ENCODE data around the gene KRAS.
A peak's percentile ranks its signal among the peaks of the same experiment; 100 is the strongest.

The KRAS gene

DNA sequence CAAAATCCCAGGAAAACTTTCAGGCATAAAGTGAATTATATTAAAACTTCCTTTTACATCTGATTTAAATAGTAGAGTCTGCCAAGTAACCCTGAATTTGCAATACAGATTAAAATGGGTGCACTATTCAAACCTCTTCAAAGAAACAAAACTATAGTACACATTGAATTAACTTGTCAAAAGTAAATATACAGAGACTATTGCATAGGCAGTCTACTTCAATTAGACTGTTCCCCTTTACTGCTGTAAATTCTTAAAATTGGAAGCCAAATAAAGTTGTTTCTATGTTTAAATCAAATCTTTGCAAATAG is 7.1 kb downstream of the KRAS start:
- H3K79me2 ChIP-seq (ENCODE audit: insufficient read depth, low read depth): peaks cover 70% of the 10 kb centered on the region
- TF ChIP-seq, protein P1, sequence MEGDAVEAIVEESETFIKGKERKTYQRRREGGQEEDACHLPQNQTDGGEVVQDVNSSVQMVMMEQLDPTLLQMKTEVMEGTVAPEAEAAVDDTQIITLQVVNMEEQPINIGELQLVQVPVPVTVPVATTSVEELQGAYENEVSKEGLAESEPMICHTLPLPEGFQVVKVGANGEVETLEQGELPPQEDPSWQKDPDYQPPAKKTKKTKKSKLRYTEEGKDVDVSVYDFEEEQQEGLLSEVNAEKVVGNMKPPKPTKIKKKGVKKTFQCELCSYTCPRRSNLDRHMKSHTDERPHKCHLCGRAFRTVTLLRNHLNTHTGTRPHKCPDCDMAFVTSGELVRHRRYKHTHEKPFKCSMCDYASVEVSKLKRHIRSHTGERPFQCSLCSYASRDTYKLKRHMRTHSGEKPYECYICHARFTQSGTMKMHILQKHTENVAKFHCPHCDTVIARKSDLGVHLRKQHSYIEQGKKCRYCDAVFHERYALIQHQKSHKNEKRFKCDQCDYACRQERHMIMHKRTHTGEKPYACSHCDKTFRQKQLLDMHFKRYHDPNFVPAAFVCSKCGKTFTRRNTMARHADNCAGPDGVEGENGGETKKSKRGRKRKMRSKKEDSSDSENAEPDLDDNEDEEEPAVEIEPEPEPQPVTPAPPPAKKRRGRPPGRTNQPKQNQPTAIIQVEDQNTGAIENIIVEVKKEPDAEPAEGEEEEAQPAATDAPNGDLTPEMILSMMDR (conservative IDR thresholded peaks at IDR 0.05; ENCODE audit: low read depth, low read length): no peak
- H3K36me3 ChIP-seq (ENCODE audit: insufficient read depth): peaks cover 11% of the 10 kb centered on the region; the same call in 1 of the 2 replicates
- H3K9ac ChIP-seq: no peak overlapping the region
- no peak overlapping the region for H2AFZ ChIP-seq (ENCODE audit: low read depth)
- no peaks in the 10 kb centered on the region for H3K27me3 ChIP-seq (ENCODE audit: insufficient read depth, low read depth)
- peaks cover 55% of the 10 kb centered on the region for H3K4me1 ChIP-seq (ENCODE audit: low read depth, poor library complexity, severe bottlenecking)
- H4K20me1 ChIP-seq (ENCODE audit: insufficient read depth): 0 out of 2 replicates have a peak, but pooled peaks cover 1% of the 10 kb centered on the region
- no peak overlapping the region for H3K27ac ChIP-seq
- H3K4me3 ChIP-seq (IDR thresholded peaks at IDR 0.05; ENCODE audit: insufficient read depth, low read depth, low read length): no peak overlapping the region
- no peak overlapping the region for H3K4me2 ChIP-seq

DNA sequence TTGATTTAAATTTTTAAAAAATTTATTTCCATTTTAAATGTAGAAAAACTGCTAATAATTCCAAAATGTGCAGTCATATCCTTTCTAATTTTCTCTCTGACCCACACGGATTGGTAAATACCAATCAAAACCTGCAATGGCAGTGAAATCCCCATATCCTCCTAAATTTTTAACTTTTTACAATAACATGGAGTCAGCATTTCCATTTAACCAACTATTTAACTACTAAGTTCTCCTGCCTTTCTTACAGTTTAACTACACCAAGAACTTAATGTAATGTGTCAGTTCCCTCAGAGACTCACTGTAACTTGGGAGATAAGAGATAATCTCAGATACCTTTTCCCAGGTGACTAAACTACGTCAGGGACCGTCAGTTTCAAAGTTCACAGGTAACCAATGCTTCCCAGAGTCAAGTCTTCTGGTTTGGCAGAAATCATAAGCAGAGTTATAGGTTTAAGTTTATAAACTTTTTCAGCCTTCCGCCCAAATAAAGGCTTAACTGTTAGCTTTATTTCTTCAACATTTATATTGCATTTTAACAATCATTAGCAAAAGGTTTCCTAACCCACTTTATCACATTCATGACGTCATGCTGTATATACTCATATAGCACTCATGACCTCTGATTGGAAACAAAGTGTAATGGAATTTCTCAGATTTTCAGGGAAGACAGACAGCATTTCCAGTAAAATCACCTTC is 7.6 kb downstream of the KRAS start:
- H3K9ac ChIP-seq: no peak overlapping the region
- H3K4me1 ChIP-seq (ENCODE audit: low read depth, poor library complexity, severe bottlenecking): peaks cover 50% of the 10 kb centered on the region
- H3K79me2 ChIP-seq (ENCODE audit: insufficient read depth, low read depth): peaks cover 68% of the 10 kb centered on the region
- H3K4me2 ChIP-seq: no peak overlapping the region
- no peak overlapping the region for H3K4me3 ChIP-seq (IDR thresholded peaks at IDR 0.05; ENCODE audit: insufficient read depth, low read depth, low read length)
- no peaks in the 10 kb centered on the region for H3K27me3 ChIP-seq (ENCODE audit: insufficient read depth, low read depth)
- H3K36me3 ChIP-seq (ENCODE audit: insufficient read depth): peaks cover 11% of the 10 kb centered on the region; the same call in 1 of the 2 replicates
- no peak overlapping the region for H2AFZ ChIP-seq (ENCODE audit: low read depth)
- no peak overlapping the region for H3K27ac ChIP-seq
- TF ChIP-seq, protein P1 (conservative IDR thresholded peaks at IDR 0.05; ENCODE audit: low read depth, low read length): no peak
- H4K20me1 ChIP-seq (ENCODE audit: insufficient read depth): no peaks in the 10 kb centered on the region

DNA sequence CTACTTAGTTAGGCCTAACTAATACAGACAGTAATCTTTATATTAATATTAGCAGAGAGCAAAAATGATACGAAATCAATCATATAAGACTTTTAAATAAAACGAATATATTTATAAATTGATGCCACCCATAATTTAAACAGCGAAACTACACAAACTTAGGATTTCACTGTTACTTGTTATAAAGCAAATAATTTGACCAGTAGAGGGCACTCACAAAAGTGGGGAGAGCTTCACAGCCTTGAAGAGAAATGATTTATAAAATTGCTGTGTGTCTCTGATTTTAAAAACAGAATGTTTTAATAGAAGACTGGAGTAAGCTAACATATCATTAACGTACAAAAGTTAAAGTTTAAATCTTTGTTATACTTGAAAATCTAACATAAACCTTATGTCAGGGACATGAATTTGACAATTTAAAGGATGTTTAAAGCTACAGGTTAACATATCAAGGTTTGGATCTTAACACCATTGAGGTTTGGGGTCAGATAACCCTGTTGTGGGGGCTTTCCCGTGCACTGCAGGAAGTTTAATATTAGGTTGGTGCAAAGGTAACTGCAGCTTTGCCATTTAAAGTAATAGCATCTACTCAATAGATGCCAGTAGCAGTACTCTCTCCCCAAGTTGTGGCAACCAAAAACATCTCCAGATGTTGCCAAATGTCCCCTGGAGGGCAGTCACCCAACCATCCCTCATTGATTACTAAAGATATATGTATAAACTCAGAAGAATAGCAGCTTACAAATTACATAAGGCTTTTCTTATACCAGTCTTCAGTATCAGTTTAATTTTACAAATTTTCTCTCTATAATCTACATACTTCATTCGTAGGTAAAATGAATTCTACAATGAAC is 9.3 kb downstream of the KRAS start:
- Histone ChIP-seq H3K4me2 (peak overlapping the region; percentile 40; the same call in 1 of the 2 replicates), H4K20me1 (ENCODE audit: insufficient read depth) (no peaks in the 10 kb centered on the region), H3K27ac (no peak overlapping the region)

DNA sequence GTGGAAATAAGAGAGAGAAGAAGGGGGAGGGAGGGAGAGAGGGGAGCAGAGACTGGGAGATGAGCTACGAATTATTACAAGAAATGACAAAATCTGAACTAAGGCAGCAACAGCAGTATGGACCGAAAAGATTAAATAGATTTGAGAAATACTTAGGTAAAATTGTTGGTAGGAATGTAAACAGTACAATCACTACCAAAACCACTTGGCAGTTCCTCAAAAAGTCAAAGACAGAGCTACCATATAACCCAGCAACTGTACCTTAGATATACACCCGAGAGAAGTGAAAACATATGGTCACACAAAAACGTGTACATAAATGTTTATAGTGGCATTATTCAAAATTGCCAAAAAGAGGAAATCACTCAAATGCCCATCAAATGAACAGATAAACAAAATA is 14.1 kb downstream of the KRAS start:
- Histone ChIP-seq H3K4me3 (IDR thresholded peaks at IDR 0.05; ENCODE audit: insufficient read depth, low read depth, low read length) (no peak overlapping the region), H3K36me3 (ENCODE audit: insufficient read depth) (0 out of 2 replicates have a peak, but pooled peaks cover 4% of the 10 kb centered on the region), H3K9ac (no peak overlapping the region), H3K27ac (no peak overlapping the region), H2AFZ (ENCODE audit: low read depth) (no peak overlapping the region), H3K27me3 (ENCODE audit: insufficient read depth, low read depth) (no peaks in the 10 kb centered on the region), H3K4me2 (no peak overlapping the region), H3K4me1 (ENCODE audit: low read depth, poor library complexity, severe bottlenecking) (peaks cover 17% of the 10 kb centered on the region), H4K20me1 (ENCODE audit: insufficient read depth) (no peaks in the 10 kb centered on the region), H3K79me2 (ENCODE audit: insufficient read depth, low read depth) (peaks cover 58% of the 10 kb centered on the region; the same call in 1 of the 2 replicates)
- TF ChIP-seq, protein P1 (conservative IDR thresholded peaks at IDR 0.05; ENCODE audit: low read depth, low read length): no peak

More for the DNA sequence above, 9.3 kb downstream of the KRAS start:
- TF ChIP-seq, protein P1 (conservative IDR thresholded peaks at IDR 0.05; ENCODE audit: low read depth, low read length): peak; percentile 77
- Histone ChIP-seq H3K79me2 (ENCODE audit: insufficient read depth, low read depth) (peaks cover 60% of the 10 kb centered on the region), H3K36me3 (ENCODE audit: insufficient read depth) (0 out of 2 replicates have a peak, but pooled peaks cover 11% of the 10 kb centered on the region), H3K27me3 (ENCODE audit: insufficient read depth, low read depth) (no peaks in the 10 kb centered on the region), H3K9ac (no peak overlapping the region), H3K4me3 (IDR thresholded peaks at IDR 0.05; ENCODE audit: insufficient read depth, low read depth, low read length) (no peak overlapping the region), H3K4me1 (ENCODE audit: low read depth, poor library complexity, severe bottlenecking) (peaks cover 41% of the 10 kb centered on the region), H2AFZ (ENCODE audit: low read depth) (no peak overlapping the region)

All from KMS-11 (cell line).